ENCODE results near the gene FBN1. TPM values are rescaled to one million over a fixed set of nuclear protein-coding genes. Genes with fewer than 3 reads are reported as not detected.
A peak's percentile ranks its signal among the peaks of the same experiment; 100 is the strongest.

The FBN1 gene
- total RNA-seq, 1 donor from 2014 or later: 102 TPM

DNA sequence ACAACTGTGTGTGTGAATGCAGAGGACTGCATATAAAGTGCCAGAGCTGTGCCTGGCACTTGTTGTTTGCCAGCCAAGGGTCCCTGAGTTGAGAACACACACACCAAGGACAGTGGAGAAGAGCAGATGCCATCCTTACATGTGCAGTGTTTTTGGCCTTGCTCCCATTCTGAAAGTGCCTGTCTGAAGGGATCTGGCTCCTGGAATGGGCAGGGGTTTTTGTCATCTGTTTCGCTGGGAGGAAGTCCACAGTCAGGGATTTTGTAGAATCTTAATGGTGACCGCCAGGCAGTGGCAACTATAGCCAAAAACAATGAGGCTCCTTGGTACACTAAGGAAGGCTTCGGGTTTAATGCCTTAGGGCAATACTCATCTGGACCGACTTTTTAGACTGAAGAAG, 250.5 kb downstream of the FBN1 start:
- no peaks in the 10 kb centered on the region for H3K9me3 ChIP-seq
- TF ChIP-seq, protein P1, sequence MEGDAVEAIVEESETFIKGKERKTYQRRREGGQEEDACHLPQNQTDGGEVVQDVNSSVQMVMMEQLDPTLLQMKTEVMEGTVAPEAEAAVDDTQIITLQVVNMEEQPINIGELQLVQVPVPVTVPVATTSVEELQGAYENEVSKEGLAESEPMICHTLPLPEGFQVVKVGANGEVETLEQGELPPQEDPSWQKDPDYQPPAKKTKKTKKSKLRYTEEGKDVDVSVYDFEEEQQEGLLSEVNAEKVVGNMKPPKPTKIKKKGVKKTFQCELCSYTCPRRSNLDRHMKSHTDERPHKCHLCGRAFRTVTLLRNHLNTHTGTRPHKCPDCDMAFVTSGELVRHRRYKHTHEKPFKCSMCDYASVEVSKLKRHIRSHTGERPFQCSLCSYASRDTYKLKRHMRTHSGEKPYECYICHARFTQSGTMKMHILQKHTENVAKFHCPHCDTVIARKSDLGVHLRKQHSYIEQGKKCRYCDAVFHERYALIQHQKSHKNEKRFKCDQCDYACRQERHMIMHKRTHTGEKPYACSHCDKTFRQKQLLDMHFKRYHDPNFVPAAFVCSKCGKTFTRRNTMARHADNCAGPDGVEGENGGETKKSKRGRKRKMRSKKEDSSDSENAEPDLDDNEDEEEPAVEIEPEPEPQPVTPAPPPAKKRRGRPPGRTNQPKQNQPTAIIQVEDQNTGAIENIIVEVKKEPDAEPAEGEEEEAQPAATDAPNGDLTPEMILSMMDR (IDR thresholded peaks at IDR 0.05): no peak
- TF ChIP-seq POLR2A (IDR thresholded peaks at IDR 0.05): no peak
- no peak for TF ChIP-seq POLR2AphosphoS5 (IDR thresholded peaks at IDR 0.05; ENCODE audit: insufficient read depth in 1 of 2, low read depth in 1 of 2)
- H3K27me3 ChIP-seq: no peaks in the 10 kb centered on the region
- H3K36me3 ChIP-seq: no peaks in the 10 kb centered on the region
- intact Hi-C loops (cut with DNase I): no loop called here
- no peak overlapping the region for H3K4me3 ChIP-seq
- peaks cover 49% of the 10 kb centered on the region for H3K4me1 ChIP-seq
- DNase-seq (ENCODE audit: extremely low spot score in 2 of 2): peak in 1 of 2 donors; percentile 86
- H3K27ac ChIP-seq: peak overlapping the region; percentile 89

DNA sequence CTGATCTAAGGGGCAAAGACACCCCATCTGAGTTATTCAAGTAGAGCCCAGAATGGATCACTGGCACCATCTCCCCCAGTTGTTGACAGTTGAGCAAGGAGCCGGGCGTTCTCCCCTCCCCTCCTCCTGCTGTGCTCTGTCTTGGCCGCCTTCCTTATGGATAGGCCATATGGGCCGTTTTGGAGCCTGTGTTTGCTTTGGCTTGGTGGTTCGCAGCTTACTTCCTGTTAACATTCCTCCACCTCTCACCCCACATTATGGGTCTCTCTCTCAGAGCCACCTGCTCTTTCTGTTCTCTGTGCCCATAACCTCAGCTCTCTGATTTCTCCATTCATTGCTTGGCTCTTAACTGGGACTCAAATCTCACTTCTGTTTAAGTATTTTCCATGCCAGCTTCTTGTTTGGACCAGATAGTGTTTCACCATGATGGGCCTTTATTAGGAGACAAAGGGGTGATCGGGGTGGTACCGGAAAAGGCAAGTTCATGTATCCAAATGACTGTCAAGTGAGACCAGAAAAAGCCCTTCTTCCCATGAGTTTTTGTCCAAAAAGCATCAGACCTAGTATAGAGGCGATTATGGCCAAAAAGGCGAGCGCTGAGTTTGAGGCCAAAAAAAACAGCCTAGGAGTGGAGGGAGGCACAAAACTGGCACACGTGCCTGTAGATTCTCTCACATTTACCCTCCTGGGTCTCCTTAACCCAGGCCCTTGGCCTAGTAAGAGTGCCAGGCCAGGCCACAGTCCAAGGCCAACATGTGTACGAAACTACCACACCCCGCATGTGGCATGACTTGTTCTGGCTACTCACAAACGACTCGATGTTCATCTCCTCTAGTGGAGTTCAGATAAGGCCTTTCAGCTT, 251.6 kb downstream of the FBN1 start:
- Histone ChIP-seq H3K27ac (peak overlapping the region; percentile 89), H3K4me1 (peaks cover 58% of the 10 kb centered on the region), H3K27me3 (no peaks in the 10 kb centered on the region), H3K4me3 (no peak overlapping the region), H3K36me3 (no peaks in the 10 kb centered on the region), H3K9me3 (no peaks in the 10 kb centered on the region)
- peak in 1 of 2 donors; percentile 74 for DNase-seq (ENCODE audit: extremely low spot score in 2 of 2)
- intact Hi-C loops (cut with DNase I): no loop called here
- TF ChIP-seq, protein P1 (IDR thresholded peaks at IDR 0.05): no peak
- TF ChIP-seq POLR2AphosphoS5 (IDR thresholded peaks at IDR 0.05; ENCODE audit: insufficient read depth in 1 of 2, low read depth in 1 of 2) (peak in 1 of 2 donors; percentile 14), POLR2A (IDR thresholded peaks at IDR 0.05) (no peak)

DNA sequence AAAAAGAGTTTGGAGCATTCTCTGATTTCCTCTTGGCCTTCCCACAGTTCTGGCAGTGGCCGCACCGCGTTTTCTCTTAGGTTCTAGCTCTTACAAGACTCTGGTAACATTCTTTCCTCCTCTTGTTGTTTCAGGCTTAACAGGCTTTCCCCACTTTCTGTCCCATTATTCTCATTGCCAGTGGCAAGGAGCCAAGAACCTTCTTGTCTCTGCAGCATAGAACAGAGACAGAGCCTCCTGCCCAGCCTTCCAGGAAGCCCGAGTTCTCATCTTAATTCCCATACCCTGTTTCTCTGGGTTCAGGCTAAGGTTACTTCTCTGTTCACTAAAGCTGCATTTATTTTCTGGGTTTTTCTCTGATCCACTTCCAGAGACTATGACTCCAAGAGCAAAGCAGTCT, 253.2 kb downstream of the FBN1 start:
- Histone ChIP-seq H3K4me1 (peaks cover 59% of the 10 kb centered on the region), H3K27ac (peak overlapping the region; percentile 89)

DNA sequence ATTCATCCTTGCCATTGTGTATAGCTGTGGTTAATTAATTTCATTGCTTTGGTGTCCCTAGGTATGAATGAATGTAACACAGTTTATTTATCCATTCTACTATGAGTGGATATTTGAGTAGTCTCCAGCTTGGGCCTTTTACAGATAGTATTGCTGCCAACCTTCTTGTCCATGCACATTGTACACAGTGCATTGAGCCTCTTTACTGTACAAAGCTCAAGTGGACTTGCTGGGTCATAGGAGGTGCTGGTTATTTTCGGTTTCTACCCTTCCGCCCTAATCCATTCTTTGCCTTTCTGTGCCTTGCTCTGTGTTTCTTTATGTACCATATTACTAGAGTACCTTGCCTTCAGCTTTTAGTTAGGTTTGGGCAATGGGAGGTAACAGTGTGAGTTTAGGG, 253.6 kb downstream of the FBN1 start:
- DNase-seq (ENCODE audit: extremely low spot score in 2 of 2): no peak

More for the DNA sequence above, 253.2 kb downstream of the FBN1 start:
- Histone ChIP-seq H3K27me3 (no peaks in the 10 kb centered on the region), H3K4me3 (no peak overlapping the region), H3K9me3 (no peaks in the 10 kb centered on the region), H3K36me3 (no peaks in the 10 kb centered on the region)
- intact Hi-C loops (cut with DNase I): no loop called here
- TF ChIP-seq POLR2A (IDR thresholded peaks at IDR 0.05): no peak
- TF ChIP-seq, protein P1 (IDR thresholded peaks at IDR 0.05): no peak
- TF ChIP-seq POLR2AphosphoS5 (IDR thresholded peaks at IDR 0.05; ENCODE audit: insufficient read depth in 1 of 2, low read depth in 1 of 2): peak in 1 of 2 donors; percentile 39
- DNase-seq (ENCODE audit: extremely low spot score in 2 of 2): peak in 1 of 2 donors; percentile 94

More for the DNA sequence above, 253.6 kb downstream of the FBN1 start:
- H3K4me3 ChIP-seq: no peak overlapping the region
- H3K36me3 ChIP-seq: no peaks in the 10 kb centered on the region
- peak overlapping the region; percentile 89 for H3K27ac ChIP-seq
- TF ChIP-seq, protein P1 (IDR thresholded peaks at IDR 0.05): no peak
- TF ChIP-seq POLR2A (IDR thresholded peaks at IDR 0.05): no peak
- TF ChIP-seq POLR2AphosphoS5 (IDR thresholded peaks at IDR 0.05; ENCODE audit: insufficient read depth in 1 of 2, low read depth in 1 of 2): no peak
- intact Hi-C loops (cut with DNase I): no loop called here
- H3K4me1 ChIP-seq: peaks cover 59% of the 10 kb centered on the region
- no peaks in the 10 kb centered on the region for H3K27me3 ChIP-seq
- H3K9me3 ChIP-seq: no peaks in the 10 kb centered on the region

Data from vagina (tissue), 2 donors.